Spleen (tissue), 11 donors: ENCODE results near the gene EPAS1. TPM values are rescaled to one million over a fixed set of nuclear protein-coding genes. Genes with fewer than 3 reads are reported as not detected.

Experiments
- DNase-seq: peaks from one replicate; pipeline ENCODE4 v3.0.0-alpha.2; 2020
- H3K27ac ChIP-seq, 8 donors: fragments of 200-600 bp; sonication (generic) in 7 of 8; 1 replicate in 4 of 8; 2 replicates in 4 of 8; pipeline versions ENCODE4 v1.5.0 to v1.8.0; 2016 to 2021; ENCODE audit warnings: inconsistent platforms in 4 of 8, mild to moderate bottlenecking in 4 of 8, moderate library complexity in 1 of 8
- H3K27me3 ChIP-seq, 7 donors: fragments of 200-600 bp; sonication (generic) in 6 of 7; replicated peaks in 1 of 7; 1 replicate in 4 of 7; 2 replicates in 3 of 7; pipeline versions ENCODE4 v1.5.0 to v1.8.0; 2016 to 2021; ENCODE audit warnings: inconsistent platforms in 3 of 7, mild to moderate bottlenecking in 1 of 7
- H3K36me3 ChIP-seq, 6 donors: fragments of 200-600 bp; sonication (generic) in 5 of 6; 1 replicate in 4 of 6; 2 replicates in 2 of 6; pipeline versions ENCODE4 v1.5.0 to v1.8.0; 2016 to 2021; ENCODE audit warnings: inconsistent platforms in 2 of 6
- H3K4me1 ChIP-seq, 6 donors: fragments of 200-600 bp; sonication (generic) in 5 of 6; 1 replicate in 3 of 6; 2 replicates in 3 of 6; pipeline versions ENCODE4 v1.5.0 to v1.8.0; 2016 to 2021; ENCODE audit warnings: inconsistent platforms in 3 of 6
- H3K4me3 ChIP-seq, 8 donors: fragments of 200-600 bp; sonication (generic) in 7 of 8; 1 replicate in 4 of 8; 2 replicates in 4 of 8; pipeline versions ENCODE4 v1.5.0 to v1.8.0; 2016 to 2021; ENCODE audit warnings: inconsistent platforms in 4 of 8, mild to moderate bottlenecking in 4 of 8, moderate library complexity in 2 of 8
- H3K9me3 ChIP-seq, 8 donors: fragments of 200-600 bp; sonication (generic) in 7 of 8; 1 replicate in 4 of 8; 2 replicates in 4 of 8; pipeline versions ENCODE4 v1.5.0 to v1.8.0; 2016 to 2021; ENCODE audit warnings: inconsistent platforms in 4 of 8
- POLR2A ChIP-seq, 3 donors: fragments of 450-650 bp; IDR thresholded peaks; one replicate each; pipeline ENCODE4 v1.5.1; 2017; ENCODE audit warnings: antibody characterized with exemption in 3 of 3, mild to moderate bottlenecking in 1 of 3
- POLR2AphosphoS5 ChIP-seq, 3 donors: sonication (generic); formaldehyde crosslinking; IDR thresholded peaks; one replicate each; pipeline ENCODE4 v1.5.1; 2017; ENCODE audit warnings: antibody characterized with exemption in 3 of 3
- WGBS, 5 donors: extraction: QIAGEN DNeasy Blood & Tissue Kit in 3 of 5; methylation state at CpG; one replicate each; pipeline versions ENCODE4 v1.1.5 to v1.1.7; 2013 to 2018; 5-methylcytosine and 5-hydroxymethylcytosine counted together
- intact Hi-C: fragments of 100-400 bp; cut with DNase I; formaldehyde crosslinking; loops from one replicate; pipeline ENCODE4 v1.15.0; 2023; ENCODE audit warnings: low total_unique reads
- polyA plus RNA-seq, 3 donors: library from polyadenylated mRNA; stranded (reverse); fragments of 200-250 nt; gene quantifications; one replicate each; pipeline ENCODE4 v1.2.1, GENCODE V29; 2013
- total RNA-seq, 7 donors: library from RNA; depleted of rRNA in 3 of 7; stranded (reverse); fragments of >200 nt in 3 of 7; fragmentation: NEBNext Ultra II Directional in 4 of 7; extraction: Animal tissue kit (Norgen Biotek cat#: 25700) in 4 of 7; gene quantifications; one replicate each; pipeline versions ENCODE4 v1.1.0 to v1.2.1, GENCODE V29; 2016 to 2021
- TF ChIP-seq, protein P1 (sequence below), 11 experiments: fragments of 200-600 bp in 7 of 11; fragments of 450-650 bp in 4 of 11; sonication (generic) in 4 of 11; IDR thresholded peaks in 8 of 11; conservative IDR thresholded peaks in 3 of 11; 1 replicate in 7 of 11; 2 replicates in 4 of 11; pipeline versions ENCODE4 v1.4.0 to v1.8.0; 2016 to 2021; ENCODE audit warnings: antibody characterized with exemption in 11 of 11, inconsistent platforms in 4 of 11, mild to moderate bottlenecking in 1 of 11
- donor health status: healthy with polysubstance abuse.
- donor health status: DM: no; HTN: no; CAD: no; lungs with moderate emphysema.
- donor health status: DM: no; HTN: no; CAD: no.
- donor health status: Bipolar disorder and iron deficiency.
- donor health status: healthy.
- donor health status: DM: no; HTN: no; CAD: no.
- donor health status: DM: yes; HTN: yes; CAD: no.

EPAS1 gene
- total and polyA plus RNA-seq, 10 donors = 30.5 to 330 (median 213) TPM

DNA sequence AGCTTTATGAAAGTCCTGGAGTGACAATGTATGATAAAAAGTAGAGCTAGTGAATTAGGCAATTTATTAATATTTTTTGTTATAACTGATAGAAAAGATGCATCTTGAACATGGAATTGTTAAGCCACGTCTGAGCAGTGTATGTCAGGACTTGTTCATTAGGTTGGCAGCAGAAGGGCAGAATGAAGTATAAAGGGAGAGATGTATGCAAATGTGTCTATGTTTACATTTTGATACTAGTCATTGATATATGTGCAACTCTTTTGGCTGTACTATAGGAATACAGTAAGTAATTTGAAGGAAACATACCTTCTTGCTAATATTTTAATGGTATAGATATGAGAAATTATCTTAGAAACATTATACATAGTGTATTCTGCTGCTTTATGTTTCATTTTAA lies 133.2 kb downstream of the EPAS1 start:
- H3K36me3 ChIP-seq = no peaks in the 10 kb centered on the region
- no peaks in the 10 kb centered on the region for H3K27me3 ChIP-seq
- no peak overlapping the region for H3K4me3 ChIP-seq
- H3K27ac ChIP-seq = no peak overlapping the region
- peaks cover 0 to 22% (median 2%) of the 10 kb centered on the region in 6 donors for H3K4me1 ChIP-seq
- no peak for DNase-seq
- peaks cover 0 to 16% (median 3%) of the 10 kb centered on the region in 8 donors for H3K9me3 ChIP-seq
- WGBS, 5 donors = 82 to 93% (median 87%) methylated on average over 1 of the region's 1 CpG
- intact Hi-C loops = no loop called here
- TF ChIP-seq POLR2AphosphoS5 (IDR thresholded peaks at IDR 0.05) = no peak
- TF ChIP-seq POLR2A (IDR thresholded peaks at IDR 0.05) = no peak
- TF ChIP-seq, protein P1, sequence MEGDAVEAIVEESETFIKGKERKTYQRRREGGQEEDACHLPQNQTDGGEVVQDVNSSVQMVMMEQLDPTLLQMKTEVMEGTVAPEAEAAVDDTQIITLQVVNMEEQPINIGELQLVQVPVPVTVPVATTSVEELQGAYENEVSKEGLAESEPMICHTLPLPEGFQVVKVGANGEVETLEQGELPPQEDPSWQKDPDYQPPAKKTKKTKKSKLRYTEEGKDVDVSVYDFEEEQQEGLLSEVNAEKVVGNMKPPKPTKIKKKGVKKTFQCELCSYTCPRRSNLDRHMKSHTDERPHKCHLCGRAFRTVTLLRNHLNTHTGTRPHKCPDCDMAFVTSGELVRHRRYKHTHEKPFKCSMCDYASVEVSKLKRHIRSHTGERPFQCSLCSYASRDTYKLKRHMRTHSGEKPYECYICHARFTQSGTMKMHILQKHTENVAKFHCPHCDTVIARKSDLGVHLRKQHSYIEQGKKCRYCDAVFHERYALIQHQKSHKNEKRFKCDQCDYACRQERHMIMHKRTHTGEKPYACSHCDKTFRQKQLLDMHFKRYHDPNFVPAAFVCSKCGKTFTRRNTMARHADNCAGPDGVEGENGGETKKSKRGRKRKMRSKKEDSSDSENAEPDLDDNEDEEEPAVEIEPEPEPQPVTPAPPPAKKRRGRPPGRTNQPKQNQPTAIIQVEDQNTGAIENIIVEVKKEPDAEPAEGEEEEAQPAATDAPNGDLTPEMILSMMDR (IDR thresholded peaks at IDR 0.05 in 8 of 11, conservative IDR thresholded peaks at IDR 0.05 in 3 of 11) = no peak

DNA sequence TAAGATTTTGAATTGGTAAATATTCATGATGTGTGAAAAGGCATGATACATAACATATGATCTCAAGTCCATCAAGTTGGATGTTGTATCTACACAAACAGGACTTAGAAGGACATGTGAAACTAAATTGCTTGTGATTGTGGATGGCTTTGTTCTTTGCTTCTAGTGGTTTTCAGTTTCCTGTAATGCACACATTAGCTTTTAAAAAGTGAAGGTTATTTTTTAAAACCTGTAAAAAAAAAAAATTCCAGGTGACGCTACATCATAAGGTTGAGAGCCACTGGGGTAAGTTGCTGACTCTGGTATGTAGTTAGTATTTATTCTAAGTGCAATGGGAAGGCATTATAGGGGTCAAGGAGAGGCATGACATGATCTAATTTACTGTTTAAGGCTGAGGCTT lies 133.8 kb downstream of the EPAS1 start:
- WGBS, 5 donors = 42 to 82% (median 77%) methylated on average over 1 of the region's 1 CpG
- H3K36me3 ChIP-seq = no peaks in the 10 kb centered on the region
- no peak for TF ChIP-seq POLR2AphosphoS5 (IDR thresholded peaks at IDR 0.05)
- TF ChIP-seq, protein P1 (IDR thresholded peaks at IDR 0.05 in 8 of 11, conservative IDR thresholded peaks at IDR 0.05 in 3 of 11) = no peak
- TF ChIP-seq POLR2A (IDR thresholded peaks at IDR 0.05) = no peak
- H3K27me3 ChIP-seq = no peaks in the 10 kb centered on the region
- peaks cover 0 to 16% (median 3%) of the 10 kb centered on the region in 8 donors for H3K9me3 ChIP-seq
- peak overlapping the region in 1 of 8 donors; percentile 1 for H3K27ac ChIP-seq
- intact Hi-C loops = no loop called here
- no peak overlapping the region for H3K4me3 ChIP-seq
- DNase-seq = no peak
- peaks cover 0 to 28% (median 3%) of the 10 kb centered on the region in 6 donors for H3K4me1 ChIP-seq

- no peaks in the 10 kb centered on the region for H3K27me3 ChIP-seq
- WGBS, 5 donors = 66 to 83% (median 70%) methylated on average over 5 of the region's 5 CpGs
- TF ChIP-seq, protein P1 (IDR thresholded peaks at IDR 0.05 in 8 of 11, conservative IDR thresholded peaks at IDR 0.05 in 3 of 11) = no peak
- no peak for TF ChIP-seq POLR2AphosphoS5 (IDR thresholded peaks at IDR 0.05)
- no peak for TF ChIP-seq POLR2A (IDR thresholded peaks at IDR 0.05)
- no peak for DNase-seq
- H3K4me3 ChIP-seq = no peak overlapping the region
- H3K36me3 ChIP-seq = no peaks in the 10 kb centered on the region
- H3K4me1 ChIP-seq = peaks cover 0 to 28% (median 3%) of the 10 kb centered on the region in 6 donors
- peak overlapping the region in 1 of 8 donors; percentile 1 for H3K27ac ChIP-seq
- intact Hi-C loops = no loop called here
- peaks cover 0 to 16% (median 3%) of the 10 kb centered on the region in 8 donors for H3K9me3 ChIP-seq
These were observed 134.5 kb downstream of the EPAS1 start for GRCh38 chr2:46431481-46432235.

GRCh38 chr2:46434851-46435273 lies 137.7 kb downstream of the EPAS1 start:
- intact Hi-C loops = no loop called here
- WGBS, 5 donors = 62 to 70% (median 66%) methylated on average over 3 of the region's 3 CpGs
- no peak for DNase-seq
- Histone ChIP-seq H3K9me3 (no peaks in the 10 kb centered on the region), H3K4me1 (peaks cover 0 to 40% (median 3%) of the 10 kb centered on the region in 6 donors), H3K4me3 (no peak overlapping the region), H3K27ac (no peak overlapping the region), H3K27me3 (no peaks in the 10 kb centered on the region), H3K36me3 (no peaks in the 10 kb centered on the region)
- TF ChIP-seq POLR2AphosphoS5 (IDR thresholded peaks at IDR 0.05) = no peak
- TF ChIP-seq POLR2A (IDR thresholded peaks at IDR 0.05) = no peak
- TF ChIP-seq, protein P1 (IDR thresholded peaks at IDR 0.05 in 8 of 11, conservative IDR thresholded peaks at IDR 0.05 in 3 of 11) = no peak
